Coronary artery (tissue), 2 donors: Measurements from ENCODE around the gene SPANXD.

ENCODE experiments used
- DNase-seq: peaks from one replicate; pipeline ENCODE4 v3.0.0-alpha.2; 2017; ENCODE audit warnings: low spot score
- H3K27ac ChIP-seq, 2 donors: fragments of 200-600 bp; sonication (generic); one replicate each; pipeline ENCODE4 v1.5.1; 2016 to 2019
- H3K4me3 ChIP-seq: fragments of 200-600 bp; sonication (generic); 2 replicates; pipeline ENCODE4 v1.5.1; 2016; ENCODE audit warnings: mild to moderate bottlenecking, moderate library complexity
- TF ChIP-seq, protein P1 (sequence below): fragments of 200-600 bp; sonication (generic); IDR thresholded peaks from one replicate; pipeline ENCODE4 v1.5.1; 2019; ENCODE audit warnings: antibody characterized with exemption

Gene SPANXD

DNA sequence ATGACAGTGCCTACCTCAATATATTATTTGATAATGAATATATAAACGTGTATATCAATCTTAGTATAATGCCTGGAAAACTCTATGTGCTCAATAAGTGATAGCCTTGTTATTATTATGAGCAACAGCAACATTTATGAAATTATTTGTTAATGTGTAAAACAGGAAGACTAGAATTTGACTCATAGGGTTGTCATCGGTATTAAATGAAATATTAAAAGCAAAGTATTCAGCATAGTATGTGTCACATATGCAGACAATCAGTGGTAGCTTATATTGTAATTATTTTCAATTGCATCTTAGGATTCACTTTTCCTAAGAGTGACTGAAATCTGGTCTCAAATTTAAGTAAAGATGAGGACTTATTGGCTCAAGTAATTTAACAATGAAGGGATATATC, 24.6 kb downstream of the SPANXD start:
- Histone ChIP-seq H3K27ac (no peak overlapping the region), H3K4me3 (no peak overlapping the region)
- TF ChIP-seq, protein P1, sequence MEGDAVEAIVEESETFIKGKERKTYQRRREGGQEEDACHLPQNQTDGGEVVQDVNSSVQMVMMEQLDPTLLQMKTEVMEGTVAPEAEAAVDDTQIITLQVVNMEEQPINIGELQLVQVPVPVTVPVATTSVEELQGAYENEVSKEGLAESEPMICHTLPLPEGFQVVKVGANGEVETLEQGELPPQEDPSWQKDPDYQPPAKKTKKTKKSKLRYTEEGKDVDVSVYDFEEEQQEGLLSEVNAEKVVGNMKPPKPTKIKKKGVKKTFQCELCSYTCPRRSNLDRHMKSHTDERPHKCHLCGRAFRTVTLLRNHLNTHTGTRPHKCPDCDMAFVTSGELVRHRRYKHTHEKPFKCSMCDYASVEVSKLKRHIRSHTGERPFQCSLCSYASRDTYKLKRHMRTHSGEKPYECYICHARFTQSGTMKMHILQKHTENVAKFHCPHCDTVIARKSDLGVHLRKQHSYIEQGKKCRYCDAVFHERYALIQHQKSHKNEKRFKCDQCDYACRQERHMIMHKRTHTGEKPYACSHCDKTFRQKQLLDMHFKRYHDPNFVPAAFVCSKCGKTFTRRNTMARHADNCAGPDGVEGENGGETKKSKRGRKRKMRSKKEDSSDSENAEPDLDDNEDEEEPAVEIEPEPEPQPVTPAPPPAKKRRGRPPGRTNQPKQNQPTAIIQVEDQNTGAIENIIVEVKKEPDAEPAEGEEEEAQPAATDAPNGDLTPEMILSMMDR, result no peak
- DNase-seq, result no peak

DNA sequence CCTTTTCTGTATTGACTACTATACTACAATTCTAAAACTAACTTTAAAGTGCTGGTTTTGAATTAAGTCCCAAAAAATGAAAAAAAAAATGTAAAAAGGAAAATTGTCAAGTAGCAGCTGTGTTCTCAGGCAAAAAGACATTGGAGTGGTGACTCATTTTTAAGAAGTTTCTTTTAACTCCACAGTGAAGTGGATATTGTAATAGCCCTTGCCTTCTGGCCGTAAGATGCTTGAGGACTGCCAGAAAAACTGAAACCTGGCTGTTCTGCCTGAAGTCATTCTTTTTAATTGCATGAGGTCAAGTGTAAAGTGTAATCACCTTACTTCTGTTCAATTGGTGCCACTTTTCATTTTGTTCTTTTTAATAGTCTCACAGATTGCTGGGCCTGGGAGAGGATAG, 28.9 kb downstream of the SPANXD start:
- DNase-seq, result no peak
- Histone ChIP-seq H3K4me3 (no peak overlapping the region), H3K27ac (no peak overlapping the region)
- TF ChIP-seq, protein P1, result no peak

DNA sequence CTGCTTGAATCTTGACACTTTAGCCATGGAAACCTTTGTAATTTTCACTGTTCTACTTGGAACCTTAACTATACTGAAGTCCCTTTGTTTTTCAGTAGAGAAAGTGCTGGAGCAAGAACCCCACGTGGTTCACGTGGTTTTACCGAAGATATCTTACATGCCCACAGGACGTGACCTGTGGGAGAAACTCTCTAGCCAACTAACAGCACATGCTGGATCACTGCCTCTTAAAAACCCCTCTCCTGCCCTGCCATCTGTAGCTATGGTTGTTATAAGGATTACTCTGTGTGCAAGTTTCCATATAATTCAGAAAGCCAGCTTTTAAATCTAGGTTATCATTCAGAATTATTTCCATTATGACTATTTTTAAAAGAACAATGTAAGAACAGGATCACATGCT, 30.2 kb downstream of the SPANXD start:
- Histone ChIP-seq H3K27ac (no peak overlapping the region), H3K4me3 (no peak overlapping the region)
- TF ChIP-seq, protein P1, result no peak
- no peak for DNase-seq

DNA sequence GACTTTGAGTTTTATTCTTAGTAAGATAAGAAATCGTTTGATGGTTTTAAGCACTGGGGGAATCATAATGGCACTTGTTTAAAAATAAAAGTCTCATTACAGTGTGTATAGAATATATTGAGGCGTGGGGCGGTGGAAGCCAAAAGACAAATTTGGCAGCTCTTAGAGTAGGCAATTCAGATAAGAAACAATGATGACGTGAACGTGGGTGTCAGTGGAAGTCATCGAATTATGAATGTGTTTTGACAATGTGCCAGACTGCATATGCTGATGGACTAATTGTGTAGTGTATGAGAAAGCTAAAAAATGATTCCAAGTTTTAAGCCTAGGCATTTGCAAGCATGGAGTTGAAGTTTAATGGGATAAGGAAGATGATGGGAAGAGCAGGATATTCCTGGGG, 35.8 kb downstream of the SPANXD start:
- TF ChIP-seq, protein P1, result no peak
- no peak for DNase-seq
- no peak overlapping the region for H3K4me3 ChIP-seq
- no peak overlapping the region for H3K27ac ChIP-seq

DNA sequence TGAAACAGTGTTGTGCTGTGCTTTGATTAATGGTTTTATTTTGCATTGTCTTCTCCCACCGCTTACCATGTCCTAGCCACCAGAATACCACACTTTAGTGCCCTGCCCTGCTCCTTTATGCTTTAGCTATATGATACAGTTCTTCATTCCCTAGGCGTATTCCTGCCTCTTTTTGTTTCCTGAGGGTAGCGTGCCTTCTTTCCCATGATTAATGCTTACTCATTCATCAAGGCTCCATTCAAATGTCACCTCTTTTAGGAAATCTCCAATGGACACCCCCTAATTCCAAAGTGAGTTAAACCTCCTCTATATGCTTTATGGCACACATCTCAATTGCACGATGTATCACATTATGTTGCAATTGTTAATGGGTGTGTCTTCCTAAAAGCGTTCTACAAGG, 46.3 kb downstream of the SPANXD start:
- H3K4me3 ChIP-seq, result no peak overlapping the region
- TF ChIP-seq, protein P1, result no peak
- H3K27ac ChIP-seq, result no peak overlapping the region
- no peak for DNase-seq
